Heart right ventricle (tissue), 16 donors: ENCODE measurements around the gene KHDC1L. TPM values are rescaled to one million over a fixed set of nuclear protein-coding genes. Genes with fewer than 3 reads are reported as not detected.
"Not testable (repeated sequence)": the region's sequence is repeated elsewhere in the genome, so short reads cannot be mapped to it uniquely, and the experiment has no call there.

Experiments used
- ATAC-seq, 8 donors: fragments of 200-7000 bp; cut with Tn5 transposase; one replicate each; pipeline ENCODE4 v1.9.1; 2020; ENCODE audit warnings: mild to moderate bottlenecking in 8 of 8, moderate library complexity in 8 of 8, moderate number of reproducible peaks in 1 of 8
- DNase-seq, 2 donors: peaks; one replicate each; pipeline ENCODE4 v3.0.0-alpha.2; 2020
- H3K27ac ChIP-seq, 10 donors: fragments of 200-600 bp; sonication (generic) in 2 of 10; one replicate each; pipeline versions ENCODE4 v1.5.0 to v1.8.0; 2020 to 2022; ENCODE audit warnings: mild to moderate bottlenecking in 3 of 10
- H3K27me3 ChIP-seq, 7 donors: fragments of 200-600 bp; one replicate each; pipeline ENCODE4 v1.8.0; 2021 to 2022; ENCODE audit warnings: mild to moderate bottlenecking in 2 of 7
- H3K36me3 ChIP-seq, 9 donors: fragments of 200-600 bp; sonication (generic) in 1 of 9; one replicate each; pipeline versions ENCODE4 v1.5.0 to v1.8.0; 2020 to 2022; ENCODE audit warnings: mild to moderate bottlenecking in 2 of 9
- H3K4me1 ChIP-seq, 9 donors: fragments of 200-600 bp; sonication (generic) in 1 of 9; one replicate each; pipeline versions ENCODE4 v1.5.0 to v1.8.0; 2020 to 2022; ENCODE audit warnings: mild to moderate bottlenecking in 4 of 9
- H3K4me3 ChIP-seq, 10 donors: fragments of 200-600 bp; sonication (generic) in 2 of 10; one replicate each; pipeline versions ENCODE4 v1.5.0 to v1.8.0; 2020 to 2022; ENCODE audit warnings: mild to moderate bottlenecking in 7 of 10, moderate library complexity in 2 of 10
- H3K9me3 ChIP-seq, 11 donors: fragments of 200-600 bp in 10 of 11; sonication (generic) in 2 of 11; one replicate each; pipeline versions ENCODE4 v1.5.0 to v1.8.0; 2013 to 2022; ENCODE audit warnings: mild to moderate bottlenecking in 2 of 11, control low read depth in 1 of 11, moderate library complexity in 1 of 11
- WGBS, 2 donors: extraction: QIAGEN DNeasy Blood & Tissue Kit; methylation state at CpG; one replicate each; pipeline ENCODE4 v1.1.7; 2013; ENCODE audit warnings: inconsistent platforms in 1 of 2; 5-methylcytosine and 5-hydroxymethylcytosine counted together
- intact Hi-C, 10 donors: fragments of 100-400 bp; cut with DNase I; formaldehyde crosslinking; loops; one replicate each; pipeline versions ENCODE4 v1.11.1 to v1.14.2; 2022
- polyA plus RNA-seq, 2 donors: library from polyadenylated mRNA; stranded (reverse); fragments of 200-250 nt; gene quantifications; one replicate each; pipeline ENCODE4 v1.2.3, GENCODE V29; 2013
- total RNA-seq, 10 donors: library from RNA; stranded (reverse); fragmentation: NEBNext Ultra II Directional in 3 of 10; extraction: Animal tissue kit (Norgen Biotek cat#: 25700) in 3 of 10; gene quantifications; one replicate each; pipeline versions ENCODE4 v1.2.1 to v1.2.4, GENCODE V29; 2021 to 2023
- TF ChIP-seq, protein P1 (sequence below), 9 donors: fragments of 200-600 bp; sonication (generic) in 2 of 9; IDR thresholded peaks; one replicate each; pipeline versions ENCODE4 v1.5.0 to v1.8.0; 2021 to 2022; ENCODE audit warnings: antibody characterized with exemption in 9 of 9, mild to moderate bottlenecking in 5 of 9, moderate library complexity in 1 of 9
- donor health status: Arrhythmogenic right ventricular cardiomyopathy.
- donor health status: ischemic (EF 13 %, LVEDD 7.1; RV severe dilation, severe dysfunction).
- donor health status: healthy with polysubstance abuse.
- donor health status: DM: no; HTN: yes; CAD: no.
- donor health status: DM: no; HTN: no; CAD: no.
- donor health status: ischemic (EF 25% LVEDD 6.9; RV normal size, moderate dysfunction).
- donor health status: ischemic (EF 25% LVEDD 5.7; RV mildly dilated, moderate dysfunction).
- donor health status: healthy.
- donor health status: DM: yes; HTN: yes; CAD: no.
- donor health status: Ischemic cardiomyopathy.
- donor health status: ischemic (EF 35%, LVEDD 5.7; RV mildly dilated, moderate dysfunction).
- donor health status: nonischemic (EF 11% LVEDD 7.7; RV severe dilation, severe dysfunction).
- donor health status: DM: yes; HTN: yes; CAD: no.
- donor health status: PGD.
- donor health status: ischemic (EF 29% LVEDD 5.4; RV normal size, mild dysfunction).
- donor health status: nonischemic (EF 23%, LVEDD 6.1; RV moderate dilation, normal function).

The KHDC1L gene
- total and polyA plus RNA-seq, 12 donors, result not detected

GRCh38 chr6:73203098-73203497, 22.2 kb downstream of the KHDC1L start:
- ATAC-seq, result no peak
- no peak for DNase-seq
- no peak overlapping the region for H3K27ac ChIP-seq
- intact Hi-C loops, result no loop called here
- WGBS, 2 donors, result 97 to 98% methylated on average over 1 of the region's 1 CpG
- H3K4me3 ChIP-seq, result no peak overlapping the region
- TF ChIP-seq, protein P1, sequence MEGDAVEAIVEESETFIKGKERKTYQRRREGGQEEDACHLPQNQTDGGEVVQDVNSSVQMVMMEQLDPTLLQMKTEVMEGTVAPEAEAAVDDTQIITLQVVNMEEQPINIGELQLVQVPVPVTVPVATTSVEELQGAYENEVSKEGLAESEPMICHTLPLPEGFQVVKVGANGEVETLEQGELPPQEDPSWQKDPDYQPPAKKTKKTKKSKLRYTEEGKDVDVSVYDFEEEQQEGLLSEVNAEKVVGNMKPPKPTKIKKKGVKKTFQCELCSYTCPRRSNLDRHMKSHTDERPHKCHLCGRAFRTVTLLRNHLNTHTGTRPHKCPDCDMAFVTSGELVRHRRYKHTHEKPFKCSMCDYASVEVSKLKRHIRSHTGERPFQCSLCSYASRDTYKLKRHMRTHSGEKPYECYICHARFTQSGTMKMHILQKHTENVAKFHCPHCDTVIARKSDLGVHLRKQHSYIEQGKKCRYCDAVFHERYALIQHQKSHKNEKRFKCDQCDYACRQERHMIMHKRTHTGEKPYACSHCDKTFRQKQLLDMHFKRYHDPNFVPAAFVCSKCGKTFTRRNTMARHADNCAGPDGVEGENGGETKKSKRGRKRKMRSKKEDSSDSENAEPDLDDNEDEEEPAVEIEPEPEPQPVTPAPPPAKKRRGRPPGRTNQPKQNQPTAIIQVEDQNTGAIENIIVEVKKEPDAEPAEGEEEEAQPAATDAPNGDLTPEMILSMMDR (IDR thresholded peaks at IDR 0.05), result no peak
- no peaks in the 10 kb centered on the region for H3K4me1 ChIP-seq
- no peaks in the 10 kb centered on the region for H3K9me3 ChIP-seq
- H3K36me3 ChIP-seq, result no peaks in the 10 kb centered on the region
- peaks cover 0 to 4% (median 0%) of the 10 kb centered on the region in 7 donors for H3K27me3 ChIP-seq

- Histone ChIP-seq H3K9me3 (no peaks in the 10 kb centered on the region), H3K4me1 (no peaks in the 10 kb centered on the region), H3K27me3 (no peaks in the 10 kb centered on the region), H3K36me3 (no peaks in the 10 kb centered on the region), H3K4me3 (no peak overlapping the region), H3K27ac (no peak overlapping the region)
- intact Hi-C loops, result no loop called here
- 73 to 76% methylated on average over 4 of the region's 4 CpGs for WGBS, 2 donors
- ATAC-seq (no peak), DNase-seq (no peak)
- TF ChIP-seq, protein P1 (IDR thresholded peaks at IDR 0.05), result no peak
These were observed 24.6 kb downstream of the KHDC1L start for GRCh38 chr6:73200735-73201134.

DNA sequence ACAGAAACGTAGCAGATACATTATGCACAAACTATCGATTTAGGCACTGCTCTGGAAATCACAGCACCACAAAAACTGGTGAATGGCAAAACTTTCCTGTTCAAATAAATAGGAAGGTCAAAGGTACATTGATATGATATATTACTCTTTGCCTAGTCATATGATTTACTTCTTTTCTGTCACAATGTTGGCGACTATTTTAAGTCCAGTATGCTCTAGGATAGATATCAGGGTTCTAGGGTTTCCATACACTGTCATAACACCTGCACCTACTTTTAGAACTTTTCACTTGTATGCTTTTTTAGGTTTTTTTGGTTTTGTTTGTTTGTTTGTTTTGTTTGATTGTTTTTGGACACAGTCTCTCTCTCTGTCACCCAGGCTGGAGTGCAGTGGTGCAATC, 25.0 kb downstream of the KHDC1L start:
- H3K4me1 ChIP-seq, result no peaks in the 10 kb centered on the region
- ATAC-seq (no peak), DNase-seq (no peak)
- TF ChIP-seq, protein P1 (IDR thresholded peaks at IDR 0.05), result no peak
- H3K4me3 ChIP-seq, result no peak overlapping the region
- WGBS, 2 donors, result 83 to 91% methylated on average over 3 of the region's 3 CpGs
- H3K27ac ChIP-seq, result no peak overlapping the region
- no peaks in the 10 kb centered on the region for H3K27me3 ChIP-seq
- intact Hi-C loops, result no loop called here
- no peaks in the 10 kb centered on the region for H3K9me3 ChIP-seq
- no peaks in the 10 kb centered on the region for H3K36me3 ChIP-seq

GRCh38 chr6:73194744-73195143, 30.6 kb downstream of the KHDC1L start:
- 88 to 93% methylated on average over 7 of the region's 7 CpGs for WGBS, 2 donors
- DNase-seq, result no peak
- Histone ChIP-seq H3K4me3 (no peak overlapping the region), H3K27me3 (no peaks in the 10 kb centered on the region), H3K27ac (no peak overlapping the region), H3K4me1 (no peaks in the 10 kb centered on the region), H3K9me3 (no peaks in the 10 kb centered on the region), H3K36me3 (no peaks in the 10 kb centered on the region)
- TF ChIP-seq, protein P1 (IDR thresholded peaks at IDR 0.05), result no peak
- intact Hi-C loops, result no loop called here
- ATAC-seq, result no peak

DNA sequence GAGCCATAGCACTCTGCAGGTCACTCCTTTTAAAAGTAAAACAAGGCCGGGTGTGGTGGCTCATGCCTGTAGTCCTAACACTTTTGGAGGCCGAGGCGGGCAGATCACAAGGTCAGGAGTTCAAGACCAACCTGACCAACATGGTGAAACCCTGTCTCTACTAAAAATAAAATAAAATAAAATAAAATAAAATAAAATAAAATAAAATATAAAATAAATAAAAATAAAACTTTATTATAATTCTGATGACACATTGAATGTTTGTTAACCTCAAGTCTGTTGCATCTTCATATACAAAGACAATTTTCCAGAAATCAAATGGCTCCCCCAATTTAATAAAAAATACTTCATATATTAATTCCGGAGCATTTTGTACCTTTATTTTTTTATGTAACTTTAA, 32.0 kb downstream of the KHDC1L start:
- H3K4me3 ChIP-seq, H3K4me1 ChIP-seq, H3K27me3 ChIP-seq, H3K27ac ChIP-seq, intact Hi-C loops, H3K36me3 ChIP-seq, ATAC-seq, H3K9me3 ChIP-seq, DNase-seq: not testable (repeated sequence)
- 93 to 96% methylated on average over 4 of the region's 4 CpGs for WGBS, 2 donors
